ENCODE data around the gene ZBTB16.

Gene ZBTB16

GRCh38 chr11:114036147-114036811 lies 23.2 kb upstream of the ZBTB16 start (continued):
- TF ChIP-seq ZNF629 (tag by site-specific recombination; IDR thresholded peaks at IDR 0.05): 0 out of 2 replicates have a peak, but pooled peaks have one; percentile 28
- peak; percentile 79 for TF ChIP-seq ZNF2 (tag by site-specific recombination; IDR thresholded peaks at IDR 0.05)
- TF ChIP-seq PATZ1 (tag by site-specific recombination; IDR thresholded peaks at IDR 0.05): peak; percentile 66
- peak; percentile 60 for TF ChIP-seq ZNF600 (tag by site-specific recombination; IDR thresholded peaks at IDR 0.05)
- TF ChIP-seq ZNF146 (tag by site-specific recombination; IDR thresholded peaks at IDR 0.05): no peak
- TF ChIP-seq ZSCAN4 (tag by site-specific recombination; IDR thresholded peaks at IDR 0.05): no peak
- TF ChIP-seq GLIS2 (tag by site-specific recombination; IDR thresholded peaks at IDR 0.05): peak; percentile 77
- TF ChIP-seq ZFHX2 (tag by site-specific recombination; conservative IDR thresholded peaks at IDR 0.05): peak; percentile 44; the same call in 1 of the 2 replicates
- TF ChIP-seq SP2 (tag by site-specific recombination; IDR thresholded peaks at IDR 0.05): no peak
- peak; percentile 61; the same call in 1 of the 2 replicates for TF ChIP-seq ZBTB8A (tag by site-specific recombination; IDR thresholded peaks at IDR 0.05)
- TF ChIP-seq ZBTB20 (tag by site-specific recombination; IDR thresholded peaks at IDR 0.05): peak; percentile 50
- TF ChIP-seq BCL11A (tag by site-specific recombination; IDR thresholded peaks at IDR 0.05; ENCODE audit: low read depth): 0 out of 2 replicates have a peak, but pooled peaks have one; percentile 49
- 0 out of 2 replicates have a peak, but pooled peaks have one; percentile 28 for TF ChIP-seq KLF17 (tag by site-specific recombination; IDR thresholded peaks at IDR 0.05)
- no peak for TF ChIP-seq EGR2 (tag by site-specific recombination; IDR thresholded peaks at IDR 0.05; ENCODE audit: low read depth)
- no peak for TF ChIP-seq ATF2 (tag by site-specific recombination; IDR thresholded peaks at IDR 0.05; ENCODE audit: low read depth)
- TF ChIP-seq CTCF (tag by site-specific recombination; IDR thresholded peaks at IDR 0.05): peak; percentile 95
- TF ChIP-seq ZNF114 (tag by site-specific recombination; IDR thresholded peaks at IDR 0.05): no peak
- peak; percentile 75; the same call in 1 of the 2 replicates for TF ChIP-seq ZFP37 (tag by site-specific recombination; IDR thresholded peaks at IDR 0.05)
- TF ChIP-seq ZEB2 (tag by site-specific recombination; IDR thresholded peaks at IDR 0.05): 0 out of 2 replicates have a peak, but pooled peaks have one; percentile 30
- TF ChIP-seq ZNF501 (tag by site-specific recombination; IDR thresholded peaks at IDR 0.05): peak; percentile 61; the same call in 1 of the 2 replicates
- peak; percentile 76; the same call in 1 of the 2 replicates for TF ChIP-seq ZNF561 (tag by site-specific recombination; IDR thresholded peaks at IDR 0.05; ENCODE audit: borderline replicate concordance)
- peak; percentile 89 for TF ChIP-seq ZSCAN30 (tag by site-specific recombination; IDR thresholded peaks at IDR 0.05)
- TF ChIP-seq ZNF169 (tag by site-specific recombination; IDR thresholded peaks at IDR 0.05): no peak
- 0 out of 2 replicates have a peak, but pooled peaks have one; percentile 25 for TF ChIP-seq ZNF76 (tag by site-specific recombination; IDR thresholded peaks at IDR 0.05; ENCODE audit: borderline replicate concordance, low read depth)
- no peak for TF ChIP-seq ZNF391 (tag by site-specific recombination; IDR thresholded peaks at IDR 0.05; ENCODE audit: borderline replicate concordance, low read depth)
- TF ChIP-seq ZBTB26 (tag by site-specific recombination; optimal IDR thresholded peaks at IDR 0.05): peak; percentile 72
- TF ChIP-seq ZNF362 (tag by site-specific recombination; IDR thresholded peaks at IDR 0.05): no peak
- peak; percentile 25; the same call in 1 of the 2 replicates for TF ChIP-seq ZXDB (tag by site-specific recombination; IDR thresholded peaks at IDR 0.05)
- no peak for TF ChIP-seq SCRT1 (tag by site-specific recombination; IDR thresholded peaks at IDR 0.05; ENCODE audit: borderline replicate concordance)
- TF ChIP-seq GLIS1 (tag by site-specific recombination; IDR thresholded peaks at IDR 0.05): peak; percentile 78

Measured in HEK293 (cell line).